GM13977 (cell line): Measurements from ENCODE around the gene C1orf56.
A peak's percentile ranks its signal among the peaks of the same experiment; 100 is the strongest.

ENCODE experiments used
- DNase-seq: peaks from one replicate; pipeline ENCODE4 v3.0.0; 2012; ENCODE audit warnings: low spot score
- CTCF ChIP-seq: IDR thresholded peaks from 2 replicates; pipeline ENCODE4 v1.5.1; 2012; ENCODE audit warnings: mild to moderate bottlenecking, control low read depth; ENCODE audit not compliant: insufficient read depth; ENCODE audit errors: extremely low read depth, missing control alignments
- in situ Hi-C: fragments of 300-500 bp; cut with MboI; formaldehyde crosslinking; loops from one replicate; pipeline ENCODE4 v1.12.0; 2022; ENCODE audit warnings: low sequenced_read_pairs, low pct_unique_long_range_greater_than_20kb, mixed read lengths, inconsistent platforms; ENCODE audit not compliant: unreplicated experiment

Gene C1orf56

GRCh38 chr1:151047591-151047924 is at the start of gene C1orf56:
Gene C1orf56 (plus strand): TSS chr1:151047751. CDS start chr1:151047848, 97 bp downstream.
- peak; percentile 86 for DNase-seq

GRCh38 chr1:150997949-150998348 is 49.6 kb upstream of the C1orf56 start:
- in situ Hi-C loops: no loop called here
- TF ChIP-seq CTCF: no peak
- no peak for DNase-seq

More at GRCh38 chr1:151047591-151047924, at the start of gene C1orf56:
- no peak for TF ChIP-seq CTCF
- in situ Hi-C loops: no loop called here

GRCh38 chr1:150999051-150999674 is 48.4 kb upstream of the C1orf56 start:
- no peak for DNase-seq
- TF ChIP-seq CTCF: no peak
- in situ Hi-C loops: no loop called here

- TF ChIP-seq CTCF: no peak
- no peak for DNase-seq
- in situ Hi-C loops: no loop called here
These were observed 47.6 kb upstream of the C1orf56 start for GRCh38 chr1:150999926-151000325.

GRCh38 chr1:151000408-151000807 is 47.1 kb upstream of the C1orf56 start:
- TF ChIP-seq CTCF: no peak
- in situ Hi-C loops: no loop called here
- DNase-seq: no peak

- no peak for DNase-seq
- in situ Hi-C loops: no loop called here
- TF ChIP-seq CTCF: no peak
These were observed 45.9 kb upstream of the C1orf56 start for GRCh38 chr1:151001602-151002001.
